Stimulated activated CD4-positive, alpha-beta T cell treated with anti-CD3 and anti-CD28 coated beads, Interleukin-12 subunit alpha, Interleukin-12 subunit beta, amount 100 ng/mL, for 4 hours (primary cell): ENCODE results near the gene HIRIP3.
"Not testable (repeated sequence)": the region's sequence is repeated elsewhere in the genome, so short reads cannot be mapped to it uniquely, and the experiment has no call there.

Experiments
- DNase-seq: peaks from one replicate; pipeline ENCODE4 v3.0.0-alpha.2; 2020

HIRIP3 gene

DNA sequence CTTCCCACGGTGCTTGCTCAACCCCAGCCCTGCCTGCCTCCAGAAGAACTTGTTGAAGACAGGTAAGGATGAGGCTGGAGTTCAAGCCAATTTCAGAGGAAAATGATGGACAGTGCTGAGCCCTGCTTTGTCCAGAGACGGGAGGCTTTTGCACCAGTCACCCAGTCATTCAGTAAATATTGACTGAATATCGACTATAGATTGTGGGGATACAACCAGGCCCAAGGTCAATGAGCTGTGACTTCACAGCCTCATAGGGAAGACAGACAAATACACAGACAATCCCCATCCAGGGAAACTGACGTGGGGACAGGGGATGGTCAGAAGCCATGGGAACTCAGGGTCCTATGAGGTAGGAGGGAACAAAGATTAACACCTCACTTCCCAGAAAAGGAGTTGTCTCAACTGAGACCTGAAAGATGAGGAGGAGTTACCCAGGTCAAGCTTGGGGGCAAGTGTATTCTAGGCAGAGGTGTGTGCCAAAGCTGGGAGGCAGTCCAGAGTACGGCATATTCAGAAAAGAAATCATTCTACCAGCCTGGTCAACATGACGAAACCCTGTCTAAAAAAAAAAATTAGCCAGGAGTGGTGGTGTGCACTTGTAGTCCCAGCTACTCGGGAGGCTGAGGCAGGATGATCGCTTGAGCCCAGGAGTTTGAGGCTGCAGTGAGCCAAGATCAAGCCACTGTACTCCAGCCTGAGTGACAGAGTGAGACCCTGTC is 21.3 kb upstream of the HIRIP3 start:
- DNase-seq, result no peak

DNA sequence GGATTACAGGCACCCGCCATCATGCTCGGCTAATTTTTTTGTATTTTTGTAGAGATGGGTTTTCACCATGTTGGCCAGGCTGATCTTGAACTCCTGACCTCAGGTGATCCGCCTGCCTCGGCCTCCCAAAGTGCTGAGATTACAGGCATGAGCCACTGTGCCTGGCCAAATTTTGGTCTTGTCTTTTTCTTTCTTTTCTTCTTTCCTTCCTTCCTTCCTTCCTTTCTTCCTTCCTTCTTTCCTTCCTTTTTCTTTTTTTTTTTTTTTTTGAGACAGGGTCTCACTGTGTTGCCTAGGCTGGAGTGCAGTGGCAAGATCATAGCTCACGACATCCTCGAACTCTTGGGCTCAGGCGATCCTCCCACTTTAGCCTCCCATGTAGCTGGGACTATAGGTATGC is 20.0 kb upstream of the HIRIP3 start:
- not testable (repeated sequence) for DNase-seq

DNA sequence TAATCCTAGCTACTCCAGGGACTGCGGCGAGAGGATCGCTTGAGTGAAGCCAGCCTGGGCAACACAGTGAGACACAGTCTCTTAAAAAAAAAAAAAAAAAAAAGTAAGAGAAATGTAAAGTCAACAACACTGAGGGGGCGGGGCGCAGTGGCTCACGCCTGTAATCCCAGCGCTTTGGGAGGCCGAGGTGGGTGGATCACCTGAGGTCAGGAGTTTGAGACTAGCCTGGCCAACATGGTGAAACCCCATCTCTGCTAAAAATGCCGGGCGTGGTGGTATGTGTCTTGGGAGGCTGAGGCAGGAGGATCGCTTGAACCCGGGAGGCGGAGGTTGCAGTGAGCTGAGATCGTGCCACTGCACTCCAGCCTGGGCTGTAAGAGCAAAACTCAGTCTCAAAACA is 17.2 kb upstream of the HIRIP3 start:
- DNase-seq, result not testable (repeated sequence)

DNA sequence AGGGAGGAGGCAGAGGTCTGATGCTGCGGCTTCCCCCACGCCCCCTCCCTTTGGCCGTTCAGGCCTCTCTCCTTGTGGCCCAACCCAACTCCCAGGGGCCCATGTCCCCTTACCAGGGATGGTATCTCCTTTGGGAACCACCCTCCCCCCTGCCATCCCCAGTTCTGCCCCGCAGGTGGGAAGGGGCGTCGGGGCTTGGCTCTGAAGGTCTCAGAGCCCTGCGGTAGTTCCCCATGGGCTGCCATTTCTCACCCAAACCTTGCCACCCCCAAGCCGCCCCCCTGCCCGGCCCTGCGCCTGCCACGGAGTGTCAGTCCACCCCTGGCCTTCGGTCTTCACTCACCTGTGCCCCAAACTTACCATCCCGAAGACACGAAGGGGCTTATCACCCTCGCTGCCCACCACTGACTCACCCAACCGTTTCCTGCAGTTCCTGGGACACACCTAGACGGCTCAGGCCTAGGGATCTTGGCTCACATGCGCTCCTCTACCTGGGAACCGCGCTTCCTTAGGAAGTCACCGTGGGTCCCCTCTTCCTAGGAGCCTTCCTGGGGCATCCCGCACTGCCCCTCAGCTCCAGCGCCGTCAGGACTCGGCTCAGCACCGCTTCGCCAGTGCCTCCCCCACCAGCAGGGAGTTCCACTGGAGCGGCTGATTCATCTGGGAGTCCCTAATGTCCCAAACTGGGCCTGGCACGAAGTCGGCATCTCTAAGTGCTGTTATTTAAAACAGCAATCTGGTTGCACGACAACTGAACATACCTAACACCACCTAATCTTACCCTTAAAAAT is 16.5 kb upstream of the HIRIP3 start:
- no peak for DNase-seq

DNA sequence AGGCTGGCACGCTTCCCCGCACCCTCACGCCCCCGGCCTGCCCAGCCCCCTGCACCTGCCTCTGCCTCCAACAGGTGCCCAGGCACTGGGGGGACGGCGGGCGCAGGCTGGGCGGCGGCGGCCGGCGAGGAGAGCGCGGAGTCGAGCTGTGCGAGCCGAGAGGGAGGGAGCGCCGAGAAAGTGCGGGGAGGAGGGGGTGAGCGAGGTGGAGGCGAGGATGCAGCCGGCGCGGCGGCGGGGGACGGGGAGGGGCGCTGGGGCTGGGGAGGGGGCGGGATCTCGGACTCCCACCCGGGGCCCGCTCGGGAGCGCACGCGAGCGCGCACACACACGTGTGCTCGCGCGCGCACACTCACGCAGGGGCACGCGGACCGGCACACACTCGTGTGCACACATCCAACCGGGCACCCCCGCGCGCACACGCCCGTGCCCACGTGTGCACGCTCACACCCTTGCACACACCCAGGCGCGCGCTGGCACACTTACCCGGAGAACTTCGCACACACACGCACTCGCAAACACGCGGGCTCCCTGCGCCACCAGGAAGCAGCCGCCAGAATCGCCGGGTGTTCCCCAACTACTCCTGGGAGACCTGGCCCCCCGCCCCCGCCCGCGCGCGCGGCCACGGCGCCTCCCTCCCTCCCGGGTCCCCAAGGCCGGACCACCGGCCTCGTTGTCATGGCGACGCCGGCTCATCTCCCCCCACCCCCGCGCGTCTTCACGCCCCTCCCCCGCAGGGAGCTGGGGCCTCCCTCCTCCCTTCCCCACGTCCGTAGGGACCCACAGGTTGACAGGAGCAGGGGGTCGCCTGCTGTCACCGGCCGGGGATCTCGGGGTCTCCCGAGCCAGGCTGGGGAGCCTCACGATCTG is 15.7 kb upstream of the HIRIP3 start, which contains the start of gene DOC2A:
DOC2A (minus strand) TSS at position 184 of the 870 bp plus-strand sequence. CDS start 805 bp downstream, outside the sequence.
- DNase-seq, result peak; percentile 40

DNA sequence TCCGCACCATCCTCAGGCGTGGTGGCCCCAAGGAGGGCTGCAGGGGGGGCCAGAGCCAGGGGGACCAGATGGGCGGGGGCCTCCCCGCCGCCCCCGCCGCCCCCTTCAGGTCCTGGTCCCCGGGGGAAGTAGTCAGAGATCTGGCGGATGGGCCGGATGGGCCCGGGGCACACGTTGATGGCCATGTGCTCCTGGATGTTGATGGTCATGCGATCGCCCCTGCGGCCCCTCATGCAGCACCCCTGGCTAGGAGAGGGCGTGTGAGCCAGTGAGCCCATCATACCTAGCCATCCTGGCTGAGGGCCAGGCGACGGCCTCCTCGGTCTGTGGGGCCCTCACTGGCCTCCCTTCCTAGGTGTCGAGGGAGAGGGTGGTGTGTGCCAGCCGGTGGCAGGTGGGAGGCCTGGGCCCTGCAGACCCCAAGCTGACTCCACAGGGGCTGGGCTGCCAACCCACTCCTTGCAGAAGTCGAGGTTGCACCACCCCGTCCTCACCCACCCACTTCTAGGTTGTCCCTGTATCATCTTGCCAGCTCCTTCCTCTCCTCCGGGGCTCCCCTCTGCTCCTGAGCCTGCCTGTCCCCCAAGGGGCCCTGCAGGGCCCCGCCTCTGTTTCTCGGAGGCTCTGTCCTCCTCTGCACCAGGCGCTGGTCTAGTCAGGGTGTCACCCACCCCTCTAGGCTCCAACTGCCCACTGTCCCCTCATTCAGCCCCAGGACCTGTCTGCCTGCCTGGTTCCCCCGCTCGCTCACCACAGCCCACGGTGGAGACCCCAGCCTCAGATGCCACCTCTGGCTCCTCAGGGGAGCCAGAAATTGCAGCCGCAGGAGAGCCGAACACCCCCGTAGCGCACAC is 14.8 kb upstream of the HIRIP3 start:
- DNase-seq, result no peak

DNA sequence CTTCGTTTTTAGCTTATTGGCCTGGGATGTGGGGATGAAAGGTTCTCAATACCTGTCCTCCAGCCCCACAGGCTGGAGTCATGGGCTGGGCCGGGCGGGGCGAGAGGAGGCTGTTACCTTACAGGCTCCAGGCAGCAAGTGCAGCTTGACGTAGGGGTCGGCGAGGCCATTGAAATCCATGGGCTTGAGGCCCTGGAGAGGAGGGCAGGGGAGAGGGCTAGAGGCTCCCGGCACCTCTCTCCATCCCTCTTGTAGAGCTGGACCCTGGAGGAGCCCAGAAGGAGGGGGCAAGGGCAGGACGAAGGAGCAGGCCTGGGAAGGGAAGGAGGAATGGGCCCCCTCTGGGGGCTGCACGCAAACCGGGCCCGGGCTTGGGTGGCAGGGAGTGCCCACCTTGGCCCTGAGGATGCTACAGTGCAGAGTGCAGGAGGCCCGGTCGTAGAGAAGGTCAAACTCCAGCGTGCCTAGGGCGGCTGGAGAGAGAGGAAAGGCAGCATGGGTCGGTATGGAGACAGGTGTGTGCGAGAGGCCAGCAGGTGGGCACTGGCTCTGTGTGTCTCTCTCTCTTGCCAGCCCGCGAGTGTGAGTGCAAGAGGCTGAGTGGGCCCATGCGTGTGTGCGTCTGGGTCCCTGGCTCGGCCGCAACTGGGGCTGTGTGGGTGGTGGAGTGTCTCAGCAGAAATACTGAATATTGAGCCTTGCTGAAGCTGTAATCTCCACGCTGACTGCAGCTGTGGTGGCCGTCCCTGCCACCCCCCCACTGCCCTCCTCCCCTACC is 13.9 kb upstream of the HIRIP3 start:
- no peak for DNase-seq

DNA sequence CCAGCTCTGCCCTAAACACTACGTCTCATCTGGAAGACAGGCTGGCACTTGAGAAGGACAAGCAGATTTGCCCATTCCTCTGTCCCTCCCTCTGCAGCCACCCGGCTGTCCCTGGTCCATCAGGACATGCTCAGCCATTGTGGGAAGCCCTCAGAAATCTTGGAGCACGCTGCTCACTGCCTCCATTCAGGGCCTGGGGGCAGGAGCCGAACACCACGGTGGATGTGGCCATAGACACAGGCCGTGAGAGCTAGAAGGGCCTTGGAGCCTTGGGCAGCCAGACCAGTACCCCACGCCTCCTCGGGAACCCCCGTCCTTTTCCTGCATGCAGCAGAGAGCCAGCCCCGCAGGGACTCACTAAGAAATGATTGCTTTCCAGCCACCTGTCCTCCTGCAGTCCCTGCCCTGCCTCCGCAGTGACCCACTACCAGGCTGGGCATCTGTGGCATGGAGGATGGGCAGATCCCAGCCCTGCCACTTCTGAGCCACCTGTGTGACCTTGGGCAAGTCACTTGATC is 12.0 kb upstream of the HIRIP3 start:
- DNase-seq, result no peak

DNA sequence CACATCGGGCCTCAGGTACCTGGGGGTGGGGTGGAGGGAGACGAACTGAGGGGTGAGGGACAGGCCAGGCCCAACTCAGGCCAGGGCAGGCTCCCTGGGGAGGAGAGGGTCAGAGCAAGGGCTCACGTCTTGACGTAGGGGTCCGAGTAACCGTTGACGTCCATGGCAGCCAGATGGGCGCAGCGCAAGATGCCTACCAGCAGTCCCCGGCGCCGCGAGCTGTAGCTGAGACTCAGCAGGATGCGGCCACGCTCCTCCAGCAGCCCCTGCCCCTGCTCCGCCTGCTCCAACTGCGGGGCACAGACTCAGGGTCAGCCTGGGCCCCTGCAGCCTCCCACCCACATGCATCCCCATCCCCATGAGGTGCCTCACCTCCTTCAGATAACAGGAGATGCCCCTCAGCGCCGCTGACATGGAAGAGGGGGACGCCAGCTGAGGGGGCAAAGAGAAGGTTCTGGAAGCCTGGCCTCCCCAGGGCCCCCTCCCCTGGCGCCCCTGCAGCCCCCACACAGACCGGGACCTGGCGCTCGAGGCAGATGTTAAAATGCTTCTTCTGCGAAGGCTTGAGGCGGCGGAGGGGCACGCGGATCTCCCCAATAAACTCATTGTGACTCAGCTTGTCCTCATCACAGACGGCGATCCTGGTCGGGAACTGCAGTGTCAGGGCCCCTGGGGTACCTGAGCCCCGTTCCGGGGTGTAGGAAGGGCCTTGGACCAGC is 11.4 kb upstream of the HIRIP3 start:
- no peak for DNase-seq

DNA sequence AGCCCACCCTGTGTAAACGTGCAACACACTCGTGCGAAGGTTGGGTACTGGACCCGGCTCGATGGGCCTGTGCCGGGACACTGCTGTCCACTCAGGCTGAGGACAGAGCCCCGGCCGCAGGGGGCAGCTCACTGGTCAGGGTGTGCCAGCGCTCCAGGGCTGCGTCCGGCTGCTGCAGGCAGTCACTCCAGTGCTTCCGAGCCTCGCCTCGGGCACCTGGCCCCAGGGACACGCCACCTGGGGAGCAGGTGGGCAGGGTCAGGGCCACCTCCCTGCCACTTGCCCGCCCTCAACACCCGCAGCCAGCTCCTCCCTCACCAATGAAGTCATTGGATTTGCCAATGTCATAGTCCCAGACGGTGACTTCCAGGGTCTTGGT is 10.7 kb upstream of the HIRIP3 start:
- no peak for DNase-seq

DNA sequence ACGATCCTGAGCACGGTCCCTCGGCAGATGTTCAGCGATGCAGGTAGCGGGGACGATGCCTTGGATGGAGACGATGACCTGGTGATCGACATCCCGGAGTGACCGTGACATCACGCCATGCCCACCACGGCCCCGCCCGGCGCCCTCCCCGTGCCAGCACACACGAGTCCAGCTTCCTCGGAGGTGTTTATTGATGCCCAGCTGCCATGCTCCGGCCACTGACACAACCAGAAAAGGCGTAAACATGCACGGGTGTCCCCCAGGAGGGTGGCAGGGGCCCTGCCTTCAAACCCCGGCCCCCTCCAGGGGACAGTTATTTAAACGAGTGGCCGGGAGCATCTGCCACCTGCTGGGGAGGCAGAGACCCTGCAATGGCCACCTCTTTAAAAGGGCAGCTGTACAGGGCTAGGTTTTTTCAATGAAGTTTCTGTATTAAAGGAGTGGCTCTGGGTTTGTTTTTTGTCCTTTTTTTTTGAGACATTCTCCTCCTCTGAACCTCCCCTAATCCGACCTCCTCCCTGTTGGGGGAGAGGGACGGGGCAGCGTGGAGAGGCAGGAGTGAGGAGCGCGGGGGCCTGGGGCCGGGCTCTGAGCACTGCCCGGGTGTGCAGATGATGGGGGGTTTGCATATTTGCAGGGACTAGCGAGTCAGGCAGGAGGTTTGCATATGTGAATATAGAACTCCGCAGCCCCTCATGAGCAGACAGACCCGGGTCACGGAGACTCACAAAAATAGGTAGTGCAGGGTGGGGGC is 10.1 kb upstream of the HIRIP3 start:
- peak; percentile 31 for DNase-seq

DNA sequence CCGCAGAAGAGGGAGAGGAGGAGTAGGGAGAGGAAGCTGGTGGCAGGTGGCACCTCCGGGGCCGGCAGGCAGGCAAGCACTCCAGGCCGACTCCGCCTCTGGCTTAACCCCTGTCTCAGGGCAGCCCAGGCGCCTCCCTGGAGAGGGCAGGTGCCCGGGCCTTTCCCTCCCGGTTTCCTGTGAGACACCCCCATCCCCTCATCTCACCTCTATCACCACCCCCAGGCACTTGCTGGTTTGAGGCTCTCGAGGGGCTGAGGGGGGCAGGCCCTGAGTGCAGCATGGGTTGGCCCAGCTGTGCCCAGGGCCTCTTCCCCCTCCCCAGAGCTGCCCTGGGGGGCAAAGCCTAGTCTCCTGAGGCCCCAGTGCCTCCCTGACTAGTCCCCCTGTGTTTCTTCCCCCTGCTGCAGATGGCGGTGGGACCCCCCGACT is 9.4 kb upstream of the HIRIP3 start:
- no peak for DNase-seq

DNA sequence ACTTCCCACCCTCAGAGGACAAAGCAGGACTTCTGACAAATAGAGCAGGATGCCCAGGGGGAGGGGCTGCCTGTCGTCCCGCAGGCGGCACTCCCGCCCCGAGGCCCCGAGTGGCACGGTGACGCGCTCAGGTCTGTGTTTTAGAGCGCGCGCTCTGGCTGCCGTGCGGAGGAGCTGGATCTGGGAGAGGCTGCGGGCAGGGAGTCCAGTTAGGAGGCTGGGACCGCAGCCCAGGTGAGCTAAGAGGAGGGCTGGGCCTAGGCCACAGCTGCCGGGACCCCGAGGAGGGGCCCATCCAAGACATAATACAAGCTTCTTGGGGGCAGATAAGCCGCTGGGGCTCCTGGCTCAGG is 9.0 kb upstream of the HIRIP3 start:
- no peak for DNase-seq

DNA sequence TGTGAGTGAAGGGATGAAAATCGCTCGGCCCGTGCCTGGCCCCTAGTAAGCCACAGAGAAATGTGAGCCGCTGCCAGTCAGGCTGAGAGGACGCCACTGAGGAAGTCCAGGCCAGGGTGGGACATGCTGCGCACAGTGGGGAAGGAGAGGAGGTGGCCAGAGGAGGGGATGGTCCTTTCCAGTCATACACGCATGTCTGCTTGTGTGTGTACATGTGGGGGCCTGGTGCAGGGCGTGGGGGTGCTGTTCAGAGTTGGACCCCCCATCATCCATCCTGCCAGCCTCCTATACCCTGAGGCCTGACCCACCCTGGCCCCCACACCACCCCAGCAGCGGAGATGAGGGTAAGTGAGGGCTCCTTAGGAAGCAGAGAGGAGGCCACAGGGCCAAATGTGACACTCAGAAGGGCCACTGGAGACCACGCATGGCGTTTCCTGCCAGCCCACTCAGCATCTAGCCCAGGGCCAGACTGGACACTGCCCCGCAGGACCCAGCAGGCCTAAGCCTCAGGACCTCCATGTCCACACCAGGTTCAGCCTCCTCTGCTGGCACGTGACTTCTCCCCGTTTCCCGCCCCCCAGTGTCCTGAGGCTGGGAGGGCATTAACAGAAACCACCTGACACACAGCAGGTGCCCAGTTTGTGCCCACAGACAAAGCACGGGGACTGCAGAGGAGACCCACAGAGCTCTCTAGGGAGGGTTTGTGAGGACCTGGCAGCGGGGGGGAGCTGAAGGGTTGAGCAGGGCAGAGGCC is 8.4 kb upstream of the HIRIP3 start:
- no peak for DNase-seq

DNA sequence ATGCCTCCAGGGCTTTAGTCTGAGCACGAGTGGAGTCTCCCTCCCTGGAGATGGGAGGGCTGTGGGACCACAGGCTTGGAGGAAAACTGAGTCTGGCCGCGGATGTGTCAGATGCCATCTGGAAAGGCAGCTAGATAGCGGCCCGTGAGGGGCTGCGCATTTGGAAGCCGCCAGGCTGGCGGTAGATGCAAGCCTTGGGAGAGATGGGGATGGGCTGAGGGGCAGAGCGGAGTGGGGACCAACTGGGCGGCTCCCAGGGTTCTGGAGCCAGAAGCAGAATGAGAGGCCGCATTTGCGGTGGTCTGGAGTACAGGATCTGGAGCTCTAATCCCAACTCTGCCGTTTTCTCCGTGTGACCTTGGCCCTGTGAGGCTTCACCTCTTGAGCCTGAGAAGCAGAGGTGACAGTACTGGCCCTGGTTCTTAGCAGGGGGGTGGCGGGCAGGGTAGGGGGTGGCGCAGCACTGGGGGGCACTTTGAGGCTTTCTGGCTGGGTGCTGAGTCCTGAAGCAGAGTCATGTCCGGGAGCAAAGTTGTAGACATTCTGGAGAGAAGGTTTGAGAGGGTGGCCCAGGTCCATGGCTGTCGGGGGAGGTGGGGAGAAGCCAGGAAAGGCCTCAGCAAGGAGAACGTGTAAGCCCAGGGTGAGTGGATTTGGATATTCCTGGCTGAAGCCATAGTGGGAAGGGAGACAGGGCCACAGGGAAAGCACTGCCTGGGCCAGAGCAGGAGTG is 7.4 kb upstream of the HIRIP3 start:
- DNase-seq, result no peak

DNA sequence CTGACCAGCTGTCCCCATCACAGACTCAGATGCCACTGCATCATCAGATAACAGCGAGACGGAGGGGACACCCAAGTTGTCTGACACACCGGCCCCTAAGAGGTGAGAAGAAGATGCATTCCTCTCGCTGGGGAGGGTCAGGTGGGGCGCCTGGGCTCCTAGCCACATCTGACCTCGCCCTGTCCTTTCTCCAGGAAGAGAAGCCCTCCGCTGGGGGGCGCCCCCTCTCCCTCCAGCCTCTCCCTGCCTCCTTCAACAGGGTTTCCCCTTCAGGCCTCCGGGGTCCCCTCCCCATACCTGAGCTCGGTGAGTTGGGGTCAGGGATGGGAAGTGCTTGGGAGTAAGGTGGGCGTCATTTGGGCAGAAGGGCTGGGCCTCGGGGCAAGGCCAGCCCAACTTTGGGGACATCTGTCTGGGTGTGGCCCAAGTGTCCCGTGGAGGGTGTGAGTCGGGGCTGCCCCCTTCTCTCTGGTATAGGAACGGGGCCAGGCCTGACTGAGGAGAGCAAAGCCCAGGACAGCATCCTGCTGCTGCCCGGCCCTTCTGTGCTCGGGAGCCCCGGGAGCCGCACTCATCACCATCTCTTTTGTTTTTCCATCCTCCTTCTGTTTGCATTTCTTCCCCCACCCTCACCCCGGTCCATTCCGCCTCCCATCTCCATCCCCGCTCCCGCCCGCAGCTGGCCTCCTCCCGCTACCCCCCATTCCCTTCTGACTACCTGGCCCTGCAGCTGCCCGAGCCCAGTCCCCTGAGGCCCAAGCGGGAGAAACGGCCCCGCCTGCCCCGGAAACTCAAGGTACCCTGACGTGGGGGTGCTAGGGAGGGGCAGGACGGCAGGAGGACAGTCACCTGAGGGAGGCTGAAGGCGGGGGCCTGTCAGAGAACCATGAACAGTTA is 5.6 kb upstream of the HIRIP3 start:
- no peak for DNase-seq

DNA sequence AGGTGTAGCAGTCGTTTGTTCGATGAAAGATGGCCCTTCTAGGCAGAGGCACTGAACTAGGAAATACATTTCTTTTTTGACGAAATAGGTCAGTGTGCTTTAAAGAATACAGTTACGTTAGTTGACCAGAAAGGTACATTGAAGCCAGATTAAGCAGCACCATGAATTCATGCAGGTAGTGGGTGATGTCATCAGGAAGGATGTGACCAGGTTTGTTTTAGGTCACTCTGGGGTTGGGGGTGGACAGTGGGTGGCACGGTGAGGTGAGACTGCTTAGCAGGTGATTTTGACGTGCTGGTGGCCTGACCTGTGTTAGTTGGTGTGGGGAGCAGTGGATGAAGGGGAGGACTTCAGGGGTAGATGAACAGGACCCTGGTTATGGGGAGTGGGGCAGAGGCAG is 4.2 kb upstream of the HIRIP3 start:
- DNase-seq, result no peak
